HG03064 (cell line): ENCODE results near the gene DPP6.

Source experiments
- ATAC-seq: cut with Tn5 transposase; IDR thresholded peaks from one replicate; pipeline ENCODE4 v1.9.1; 2021; ENCODE audit warnings: low read depth; ENCODE audit not compliant: unreplicated experiment

DPP6 gene

DNA sequence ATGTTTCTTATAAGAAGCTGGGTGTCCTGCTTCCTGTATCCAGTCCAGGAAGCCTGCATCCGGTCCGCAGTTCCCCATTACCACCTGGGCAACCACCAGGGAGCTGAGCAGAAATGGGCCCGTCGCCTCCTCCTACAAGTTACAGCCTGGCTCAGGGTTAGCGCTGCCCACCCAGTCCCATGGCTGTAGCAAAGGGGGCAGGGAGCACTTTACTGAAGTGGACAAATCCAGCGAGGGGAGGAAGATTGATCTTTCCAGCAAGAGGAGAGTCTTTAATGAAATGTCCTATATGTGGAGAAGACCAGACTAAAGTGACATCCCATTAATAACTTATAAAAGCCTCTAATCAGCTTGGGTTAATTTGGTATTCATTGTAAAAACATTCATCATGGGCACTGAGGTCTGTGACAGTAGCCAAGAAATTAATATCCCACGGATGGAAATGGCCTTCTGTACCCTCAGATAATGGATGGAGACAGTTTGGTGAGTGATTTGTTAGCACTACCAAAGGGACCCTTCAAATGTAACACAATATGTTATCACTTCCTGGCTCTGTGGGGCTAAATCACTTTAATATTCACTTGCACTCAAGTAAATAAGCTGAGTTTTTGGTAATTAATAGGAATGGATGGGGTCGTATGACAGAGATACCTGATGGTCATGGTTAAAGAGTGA lies 627.3 kb downstream of the DPP6 start:
- no peak for ATAC-seq

DNA sequence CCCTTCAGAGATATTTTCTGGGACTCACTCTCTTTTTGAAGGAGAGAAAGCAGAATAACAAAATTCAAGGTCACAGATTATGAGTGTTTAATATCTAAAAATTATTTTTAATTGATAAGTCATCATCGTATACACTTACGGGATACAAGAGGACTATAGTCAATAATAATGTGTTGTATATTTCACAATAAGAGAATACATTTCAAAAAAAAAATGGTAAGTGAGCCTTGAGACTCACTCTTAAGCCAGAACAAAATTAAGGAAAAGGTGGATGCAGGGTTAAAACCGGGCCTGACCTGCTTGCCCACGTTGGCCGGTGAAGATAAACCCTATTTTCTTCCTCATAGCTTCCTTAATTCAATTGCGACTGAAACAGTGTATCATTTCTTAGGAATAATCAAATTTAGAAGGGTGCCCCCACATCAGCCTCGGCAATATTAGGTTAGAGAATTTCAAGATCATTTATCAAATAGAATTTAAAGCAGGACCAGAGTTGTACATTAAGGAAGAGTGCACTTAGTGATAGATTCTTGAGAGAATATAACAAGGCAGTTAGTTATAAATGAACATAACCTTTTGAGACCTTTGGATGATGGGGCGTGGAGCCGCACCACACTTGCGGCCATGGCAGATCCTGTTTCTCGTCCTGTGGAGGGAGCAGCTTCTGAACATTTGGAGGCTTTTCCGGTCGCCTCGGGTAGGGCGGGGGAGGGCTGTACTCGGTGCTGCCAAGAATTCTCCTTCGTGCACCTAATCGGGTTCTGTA lies 628.9 kb downstream of the DPP6 start:
- ATAC-seq, result no peak

DNA sequence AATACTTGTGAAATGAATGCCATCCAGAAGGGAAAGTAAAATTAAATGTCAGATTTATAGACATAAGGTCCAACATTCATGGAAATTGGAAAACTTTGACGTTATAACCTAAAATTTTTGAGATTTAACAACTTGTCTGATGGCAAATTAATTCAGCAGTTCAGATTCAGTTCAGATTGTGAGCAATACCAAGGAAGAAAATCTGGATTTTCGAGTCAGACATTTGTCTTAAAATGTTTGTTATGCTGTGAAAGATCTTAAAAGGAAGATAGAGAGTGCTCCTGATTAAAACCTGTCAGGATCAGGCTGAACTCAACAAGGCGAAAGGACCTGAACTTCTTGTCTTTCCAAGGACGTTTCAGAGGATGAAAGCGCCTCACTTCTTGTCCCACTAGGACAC lies 629.8 kb downstream of the DPP6 start:
- no peak for ATAC-seq

DNA sequence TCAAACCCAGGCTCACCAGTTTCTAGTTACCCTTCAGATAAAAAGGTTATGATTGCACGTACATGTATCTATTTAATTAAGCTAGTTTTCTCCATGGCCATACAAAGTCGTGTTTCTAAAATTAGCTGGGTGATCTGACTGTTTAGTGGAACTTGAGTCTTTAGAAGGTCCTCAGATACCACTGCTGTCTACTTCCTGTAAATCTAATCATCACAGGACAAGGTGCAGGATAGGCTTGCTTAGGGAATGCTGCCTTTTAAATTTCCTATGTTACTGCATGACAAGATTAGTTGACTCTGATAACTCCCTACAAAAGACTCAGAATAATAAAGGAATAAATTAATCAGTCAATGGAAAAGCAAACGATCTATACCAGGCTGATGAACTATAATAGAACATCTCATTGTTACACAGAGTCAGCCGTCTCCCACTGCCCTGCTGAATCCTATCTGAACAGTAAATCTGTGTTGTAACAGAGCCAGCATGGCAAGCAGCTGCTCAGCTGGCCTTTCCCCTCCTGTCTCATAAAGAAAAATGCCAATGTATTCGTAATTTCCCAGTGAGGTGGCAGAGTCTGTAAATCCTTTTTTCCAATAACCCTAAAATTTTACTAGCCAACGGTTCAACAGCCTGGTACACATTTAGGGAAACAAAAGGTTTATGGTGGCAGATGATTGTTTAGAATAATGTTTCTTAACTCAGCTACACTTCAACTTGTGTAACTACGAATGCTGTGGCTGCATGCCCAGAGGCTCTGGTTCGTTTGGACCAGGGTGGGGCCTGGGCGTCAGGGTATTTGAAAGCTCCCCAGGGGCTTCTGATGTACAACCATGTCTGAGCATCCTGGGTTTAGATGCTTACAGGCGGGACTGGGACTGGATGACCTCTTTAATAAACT lies 632.7 kb downstream of the DPP6 start:
- no peak for ATAC-seq

DNA sequence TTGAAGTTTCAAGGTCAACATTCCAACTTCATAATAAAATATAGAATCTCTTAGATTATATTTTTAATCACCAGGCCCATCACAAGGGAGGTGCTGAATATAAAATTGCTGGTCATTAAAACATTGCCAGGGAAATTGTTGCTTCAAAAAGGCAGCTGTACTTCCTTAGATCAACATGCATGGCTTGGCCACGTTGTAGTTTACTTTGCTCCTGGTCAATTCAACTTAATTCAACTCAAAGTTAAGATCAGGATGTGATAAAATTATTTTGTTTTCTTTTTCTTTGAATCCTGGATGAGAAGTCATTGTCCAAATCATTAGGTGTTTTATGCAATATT lies 633.3 kb downstream of the DPP6 start:
- ATAC-seq, result no peak

DNA sequence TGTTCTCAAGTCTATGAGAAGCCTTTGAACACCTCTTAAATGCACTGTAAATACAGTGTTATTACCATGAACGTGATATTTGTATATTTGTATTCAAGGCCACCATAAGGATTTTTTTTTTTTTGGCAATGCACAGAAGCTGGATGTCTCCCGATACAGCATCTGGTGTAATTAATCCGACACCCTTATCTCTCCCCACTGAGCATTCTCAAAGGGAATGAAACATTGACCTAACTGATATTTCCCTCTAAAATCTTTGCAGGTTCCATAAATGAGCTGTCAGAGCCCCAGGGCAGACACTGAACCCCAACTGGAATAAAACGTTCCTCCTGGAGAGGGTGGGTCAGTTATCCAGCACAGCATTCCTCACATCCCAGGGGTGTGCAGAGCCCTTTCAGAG lies 634.1 kb downstream of the DPP6 start:
- no peak for ATAC-seq

DNA sequence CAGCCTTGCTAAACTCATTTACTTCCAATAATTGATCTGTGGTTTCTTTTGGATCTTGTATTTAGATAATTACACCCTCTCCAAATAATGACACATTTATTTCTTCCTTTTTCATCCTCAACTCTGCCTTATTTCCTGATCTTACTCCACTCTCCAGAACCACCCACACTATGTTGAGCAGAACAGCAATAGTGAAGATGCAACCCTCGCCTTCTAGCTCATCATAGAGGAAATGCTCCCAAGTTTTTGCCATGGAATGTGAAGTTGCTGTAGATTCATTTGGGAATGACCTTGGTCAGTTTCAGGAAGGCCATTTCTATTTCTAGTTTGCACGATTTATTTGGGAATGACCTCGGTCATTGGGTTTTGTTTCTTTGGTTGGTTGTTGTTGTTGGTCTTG lies 636.8 kb downstream of the DPP6 start:
- ATAC-seq, result no peak

DNA sequence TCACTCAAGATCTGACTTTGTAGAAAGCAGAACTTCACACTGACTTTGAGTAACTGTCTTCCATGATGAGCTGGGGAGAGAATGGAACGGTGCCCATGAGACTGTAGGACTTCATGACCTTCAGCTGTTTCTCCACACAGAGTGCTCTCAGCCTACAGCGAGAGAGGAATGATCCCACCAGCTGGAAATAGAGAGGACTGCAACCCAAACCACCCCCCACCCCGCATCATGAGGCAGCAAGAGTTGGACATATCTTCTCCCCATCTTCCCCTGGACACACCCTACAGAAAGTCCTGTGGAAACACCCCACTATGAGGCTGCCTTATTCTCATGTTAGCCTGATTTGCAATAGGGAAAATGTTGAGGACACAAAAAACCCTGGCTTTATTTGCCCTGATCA lies 638.2 kb downstream of the DPP6 start:
- no peak for ATAC-seq

DNA sequence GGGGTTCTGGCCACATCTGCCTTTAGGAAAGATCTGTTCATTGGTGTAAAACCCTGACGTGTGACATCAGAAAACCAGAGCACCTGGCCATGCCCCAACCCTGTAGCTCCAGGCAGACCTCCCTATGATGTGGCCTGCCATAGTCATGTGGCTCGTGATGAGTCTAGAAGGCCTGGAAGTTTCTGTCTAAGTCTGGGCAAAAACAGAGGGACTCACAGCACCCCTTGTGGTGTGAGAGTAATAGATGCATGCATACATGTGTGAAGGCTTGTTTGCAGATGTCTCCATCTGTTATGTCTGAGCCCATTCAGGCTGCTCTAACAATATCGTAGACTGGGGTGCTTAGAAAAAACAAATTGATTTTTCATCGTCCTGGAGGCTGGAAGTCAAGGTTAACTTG lies 641.5 kb downstream of the DPP6 start:
- no peak for ATAC-seq

DNA sequence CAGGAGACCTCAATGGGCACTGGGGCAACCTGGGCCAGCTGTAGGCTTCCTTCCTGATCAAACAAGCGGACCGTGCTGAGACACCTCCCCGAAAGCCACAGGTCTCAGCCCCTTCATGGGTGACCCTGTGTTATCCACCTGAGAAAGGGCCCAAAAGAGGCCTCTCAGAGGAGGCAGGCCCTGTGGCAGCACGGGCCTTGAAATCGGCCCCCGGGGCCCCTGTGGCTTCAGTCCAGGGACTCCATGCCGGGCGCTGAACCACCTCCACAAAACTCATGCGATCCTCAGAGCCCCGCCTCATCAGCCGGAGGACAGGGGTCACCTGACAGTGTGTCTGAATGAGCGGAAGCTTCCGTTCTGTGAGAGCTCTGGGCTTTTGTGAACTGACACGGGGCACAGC lies 643.6 kb downstream of the DPP6 start:
- no peak for ATAC-seq

DNA sequence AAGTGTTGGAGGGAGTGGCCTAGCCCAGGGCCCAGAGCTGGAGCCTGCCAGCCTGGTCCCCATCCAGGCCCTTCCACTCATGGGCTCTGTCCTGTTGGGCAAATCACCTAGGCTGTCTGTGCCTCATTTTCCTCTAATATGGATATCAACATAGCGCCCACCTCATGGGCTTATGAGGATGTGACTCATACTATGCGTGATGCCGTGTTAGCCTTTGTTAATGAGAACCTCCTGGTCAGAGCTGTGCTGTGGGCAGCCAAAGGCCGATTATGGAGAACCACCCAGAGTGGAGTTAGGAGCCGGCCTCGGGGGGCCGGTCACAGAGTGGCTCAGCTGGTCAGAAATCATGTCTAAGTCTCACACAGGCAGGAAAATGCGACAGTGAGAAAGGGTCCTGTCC lies 644.4 kb downstream of the DPP6 start:
- ATAC-seq, result no peak

DNA sequence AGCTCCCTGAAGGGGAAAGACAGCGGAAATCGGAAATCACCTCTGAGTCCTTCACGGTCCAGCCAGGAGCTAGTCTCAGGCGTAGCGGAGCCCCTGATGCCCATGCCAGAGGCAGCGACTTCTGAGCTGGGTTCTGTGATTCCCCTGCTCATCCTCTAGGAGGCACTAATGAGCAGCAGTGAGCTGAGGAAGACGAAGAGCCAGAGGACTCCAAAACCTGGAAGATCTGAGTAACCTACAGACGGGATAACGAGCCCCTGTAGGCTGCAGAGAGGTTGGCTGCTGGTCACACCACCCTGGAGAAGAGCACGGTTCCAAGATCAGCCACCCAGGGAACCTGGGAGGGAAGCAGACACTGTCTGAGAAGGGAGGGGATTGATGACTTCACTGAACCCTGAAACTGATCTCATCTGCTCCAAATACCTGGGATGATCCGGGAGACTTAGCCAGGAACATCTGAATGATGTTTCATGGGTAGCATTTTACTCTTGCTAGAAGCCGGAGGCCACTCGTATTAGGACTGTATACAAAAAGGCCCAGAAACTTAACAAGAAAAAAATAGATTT lies 646.6 kb downstream of the DPP6 start:
- no peak for ATAC-seq

DNA sequence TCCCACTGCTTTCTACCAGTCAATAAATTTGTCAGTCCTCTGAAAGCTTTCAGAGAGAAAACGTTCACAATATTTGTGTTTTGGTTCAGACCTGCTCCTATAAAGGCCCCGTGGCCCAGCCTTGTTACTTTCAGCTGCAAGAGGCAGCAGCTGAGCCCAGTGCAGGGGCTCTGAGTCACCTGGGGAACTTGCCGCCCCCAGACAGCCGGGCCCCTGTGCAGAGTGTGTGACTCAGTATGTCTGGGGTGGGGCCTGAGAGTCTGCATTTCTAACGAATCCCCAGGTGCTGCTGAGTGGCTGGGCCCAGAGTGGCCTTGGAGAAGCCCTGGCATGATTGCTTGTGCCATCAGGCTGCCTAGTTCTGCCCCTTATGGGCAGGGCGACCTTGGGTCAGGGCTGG lies 647.2 kb downstream of the DPP6 start:
- ATAC-seq, result no peak

DNA sequence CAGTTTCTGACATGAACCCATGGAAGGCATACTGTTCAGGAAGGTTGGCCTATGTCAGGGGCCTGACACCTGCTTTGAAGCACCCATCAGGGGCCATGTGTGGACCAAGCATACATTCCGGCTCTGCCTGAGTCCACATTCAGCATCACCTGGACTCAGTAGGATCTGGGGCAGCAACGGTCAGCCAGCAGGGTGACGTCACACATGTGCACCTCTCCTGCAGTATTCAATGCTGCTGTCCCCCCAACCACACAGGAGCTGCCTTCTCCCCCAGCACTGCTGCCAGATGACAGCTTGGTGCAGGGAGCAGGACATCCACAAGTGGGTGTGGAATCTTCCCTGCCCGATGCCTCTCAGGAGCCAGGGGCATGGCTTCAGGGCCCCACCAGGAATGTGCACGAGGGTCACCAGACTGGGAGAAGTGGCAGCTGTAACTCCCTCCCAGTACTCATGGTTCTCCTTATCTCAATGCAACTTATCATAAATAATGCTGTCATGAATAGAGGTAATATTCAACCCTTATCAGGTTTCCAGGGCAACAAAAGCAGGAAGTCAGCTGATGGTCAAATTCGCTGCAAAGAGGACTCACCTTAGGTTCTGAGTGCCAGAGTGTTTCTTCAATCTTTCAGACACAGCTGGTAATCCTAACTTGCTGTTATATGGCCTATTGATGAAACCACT lies 657.8 kb downstream of the DPP6 start:
- no peak for ATAC-seq

DNA sequence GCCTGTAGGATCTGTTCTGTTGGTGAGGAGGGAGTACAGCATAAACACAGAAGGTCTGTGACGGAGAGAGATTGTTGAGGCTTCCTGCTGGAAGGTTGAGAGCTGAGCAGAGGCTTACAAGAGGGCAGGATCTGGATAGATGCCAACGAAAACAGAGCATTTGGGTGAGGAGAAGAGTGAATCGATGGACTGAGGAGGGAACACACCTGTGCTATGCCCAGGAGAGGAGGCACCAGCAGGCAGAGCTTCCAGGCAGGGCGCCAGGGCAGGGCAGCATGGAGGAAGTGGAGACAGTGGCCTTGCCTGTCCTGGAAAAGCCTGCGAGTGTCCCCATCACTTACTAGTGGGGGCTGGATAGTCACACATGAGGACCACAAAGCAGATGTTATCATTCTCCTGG lies 667.8 kb downstream of the DPP6 start:
- ATAC-seq, result no peak

DNA sequence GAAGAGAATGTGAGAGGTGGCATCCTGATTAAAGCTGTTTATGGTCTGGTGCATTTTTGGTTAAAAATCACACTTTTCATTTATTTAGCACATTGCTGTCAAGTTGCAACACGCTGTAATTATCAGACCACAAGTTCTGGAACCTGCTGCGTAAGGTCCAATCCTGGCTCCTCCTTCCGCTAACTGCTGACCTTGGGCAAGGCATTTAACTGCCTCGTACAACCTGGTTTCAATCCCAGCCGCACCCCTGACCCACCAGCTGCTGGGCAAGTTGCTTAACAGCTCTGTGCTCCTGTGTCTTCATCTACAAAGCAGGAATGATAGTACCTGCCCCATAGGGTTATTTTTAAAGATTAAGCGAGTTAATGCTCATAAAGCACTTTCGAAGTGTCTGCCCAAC lies 668.9 kb downstream of the DPP6 start:
- no peak for ATAC-seq

DNA sequence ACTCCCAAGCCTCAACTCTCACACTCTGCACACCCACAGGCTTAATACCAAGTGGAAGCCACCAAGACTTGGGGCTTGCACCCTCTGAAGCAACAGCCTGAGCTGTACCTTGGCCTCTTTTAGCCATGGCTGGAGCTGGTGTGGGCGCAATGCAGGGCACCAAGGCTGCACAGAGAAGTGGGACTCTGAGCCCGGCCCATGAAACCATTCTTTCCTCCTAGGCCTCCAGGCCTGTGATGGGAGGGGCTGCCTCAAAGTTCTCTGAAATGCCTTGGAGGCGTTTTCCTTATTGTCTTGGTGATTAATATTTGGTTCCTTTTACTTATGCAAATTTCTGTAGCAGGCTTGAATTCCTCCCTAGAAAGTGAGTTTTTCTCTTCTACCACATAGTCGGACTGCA lies 674.2 kb downstream of the DPP6 start:
- no peak for ATAC-seq

DNA sequence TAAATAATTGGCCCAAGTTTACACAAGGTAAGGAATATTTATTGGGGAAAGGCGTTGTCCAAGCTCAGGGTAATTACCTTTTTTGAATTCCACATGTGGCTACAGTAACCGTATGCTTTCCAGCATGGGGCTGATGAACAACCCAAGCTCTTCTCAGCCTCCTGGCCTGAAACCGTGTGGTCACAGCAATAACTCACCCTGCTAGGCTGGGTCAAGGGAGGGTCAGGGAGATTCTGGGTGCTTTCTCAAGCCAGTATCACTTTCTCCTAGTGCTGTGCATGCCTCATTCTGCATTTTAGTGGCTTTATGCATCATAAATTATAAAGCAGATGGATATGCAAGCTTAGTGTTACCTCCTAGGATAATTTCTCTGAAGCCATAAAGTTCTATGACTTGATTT lies 676.9 kb downstream of the DPP6 start:
- ATAC-seq, result no peak

DNA sequence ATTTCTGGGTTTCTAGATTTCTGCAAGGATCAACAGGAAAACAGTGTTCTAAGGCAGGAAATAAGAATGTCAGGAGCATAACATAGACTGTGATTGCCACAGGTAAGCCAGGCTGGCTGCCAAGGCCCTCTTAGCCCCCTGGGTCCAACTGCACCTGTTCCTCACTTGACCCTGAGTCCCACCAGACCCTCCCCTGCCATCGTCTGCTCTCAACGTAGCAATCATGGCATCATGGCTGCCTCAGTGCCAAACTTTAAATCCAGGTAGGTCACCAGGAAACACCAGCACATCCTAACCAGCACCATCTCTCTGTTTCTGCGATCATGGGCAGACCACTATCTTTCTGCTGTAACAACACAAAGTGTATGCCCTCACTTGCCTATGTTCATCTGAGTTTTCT lies 683.6 kb downstream of the DPP6 start:
- no peak for ATAC-seq

DNA sequence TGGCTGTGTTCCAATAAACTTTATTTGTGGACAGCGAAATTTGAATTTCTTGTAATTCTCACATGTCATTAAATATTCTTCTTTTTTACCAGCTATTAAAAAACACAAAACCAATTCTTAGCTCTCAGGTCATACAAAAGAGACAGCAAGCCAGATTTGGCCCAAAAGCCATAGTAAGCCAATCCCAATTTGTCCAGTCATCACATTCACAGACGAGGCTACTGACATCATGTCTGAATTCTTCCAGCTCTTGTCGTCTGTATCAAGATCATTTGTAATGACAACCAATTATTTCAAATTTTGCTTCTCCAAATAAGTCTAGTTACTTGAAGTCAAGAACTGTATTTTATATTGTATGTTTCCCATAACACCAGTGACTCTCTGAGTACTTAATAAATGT lies 684.2 kb downstream of the DPP6 start:
- ATAC-seq, result no peak

DNA sequence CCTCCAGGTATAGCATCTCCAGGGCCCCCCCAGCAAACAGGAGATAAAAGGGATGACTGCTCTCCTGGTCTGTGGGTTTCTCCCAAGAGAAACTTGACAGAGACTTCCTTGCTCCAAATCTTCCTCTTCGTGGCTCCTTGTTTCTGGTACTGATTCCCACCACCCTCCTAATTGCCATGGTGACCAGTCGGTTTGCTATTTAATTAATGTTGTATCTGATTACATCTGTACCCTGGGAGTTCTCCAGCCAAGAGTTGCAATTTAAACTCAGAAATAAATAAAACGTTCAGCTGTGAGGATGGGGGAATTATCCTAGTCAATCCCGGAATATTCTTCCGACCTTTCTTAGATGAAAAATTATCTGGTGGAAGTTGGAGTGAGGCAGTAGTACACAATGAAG lies 686.0 kb downstream of the DPP6 start:
- no peak for ATAC-seq
